Keratinocyte (primary cell): ENCODE measurements around the gene SMG6. TPM values are rescaled to one million over a fixed set of nuclear protein-coding genes. Genes with fewer than 3 reads are reported as not detected.

Experiments used
- DNase-seq: peaks from one replicate; pipeline ENCODE4 v3.0.0-alpha.2; 2011; ENCODE audit warnings: low read depth, missing footprints, low spot score
- FAIRE-seq: peaks from 2 replicates; lab custom pipeline; 2011; peaks lifted over from hg19 to GRCh38; lab: Jason Lieb, UNC
- H2AFZ ChIP-seq: 2 replicates; pipeline ENCODE4 v1.6.0; 2012; ENCODE audit warnings: low read length, control low read depth, inconsistent platforms; ENCODE audit not compliant: control insufficient read depth
- H3K27ac ChIP-seq: 2 replicates; pipeline ENCODE4 v1.5.1; 2011; ENCODE audit warnings: low read length; ENCODE audit not compliant: control insufficient read depth, insufficient read depth
- H3K27me3 ChIP-seq: 3 replicates; pipeline ENCODE4 v1.6.0; 2011; ENCODE audit warnings: low read length; ENCODE audit not compliant: control insufficient read depth, insufficient read depth; ENCODE audit errors: extremely low read depth
- H3K36me3 ChIP-seq, 2 experiments: 2 replicates in 1 of 2; 3 replicates in 1 of 2; pipeline ENCODE4 v1.5.1; 2011; ENCODE audit warnings: low read length in 2 of 2, mild to moderate bottlenecking in 1 of 2; ENCODE audit not compliant: control insufficient read depth in 2 of 2, insufficient read depth in 2 of 2; ENCODE audit errors: extremely low read depth in 1 of 2
- H3K4me1 ChIP-seq: 3 replicates; pipeline ENCODE4 v1.5.1; 2011; ENCODE audit warnings: low read length; ENCODE audit not compliant: control insufficient read depth, insufficient read depth; ENCODE audit errors: extremely low read depth
- H3K4me2 ChIP-seq: 3 replicates; pipeline ENCODE4 v1.6.0; 2011; ENCODE audit warnings: low read depth, low read length; ENCODE audit not compliant: control insufficient read depth, insufficient read depth; ENCODE audit errors: extremely low read depth
- H3K4me3 ChIP-seq, 3 experiments: fragments of 200-600 bp in 1 of 3; sonication (generic) in 1 of 3; 2 replicates in 2 of 3; 3 replicates in 1 of 3; pipeline ENCODE4 v1.5.1; 2011 to 2016; ENCODE audit warnings: low read length in 3 of 3, mild to moderate bottlenecking in 3 of 3, control low read depth in 2 of 3, inconsistent platforms in 1 of 3, low read depth in 1 of 3, mixed read lengths in 1 of 3, mixed run types in 1 of 3, moderate library complexity in 1 of 3; ENCODE audit not compliant: control insufficient read depth in 2 of 3, insufficient read depth in 2 of 3; ENCODE audit errors: extremely low read depth in 1 of 3
- H3K79me2 ChIP-seq: 2 replicates; pipeline ENCODE4 v1.6.0; 2012; ENCODE audit warnings: low read length; ENCODE audit not compliant: control insufficient read depth, insufficient read depth
- H3K9ac ChIP-seq: 3 replicates; pipeline ENCODE4 v1.6.0; 2011; ENCODE audit warnings: low read length; ENCODE audit not compliant: control insufficient read depth, insufficient read depth; ENCODE audit errors: extremely low read depth
- H3K9me1 ChIP-seq: 3 replicates; pipeline ENCODE4 v1.6.0; 2011; ENCODE audit warnings: low read length; ENCODE audit not compliant: control insufficient read depth, insufficient read depth; ENCODE audit errors: extremely low read depth
- H3K9me3 ChIP-seq: 2 replicates; pipeline ENCODE4 v1.5.1; 2012; ENCODE audit warnings: low read depth, low read length; ENCODE audit not compliant: control insufficient read depth
- H4K20me1 ChIP-seq: 3 replicates; pipeline ENCODE4 v1.6.0; 2011; ENCODE audit warnings: low read length; ENCODE audit not compliant: control insufficient read depth, insufficient read depth; ENCODE audit errors: extremely low read depth
- EZH2 ChIP-seq: IDR thresholded peaks from one replicate; pipeline ENCODE4 v1.6.1; 2012; ENCODE audit warnings: inconsistent platforms, mild to moderate bottlenecking, low read length, moderate library complexity
- dilution Hi-C: fragments of 300-500 bp; cut with MboI; formaldehyde crosslinking; loops from one replicate; pipeline ENCODE4 v1.7.0; 2020; ENCODE audit warnings: low sequenced_read_pairs; ENCODE audit not compliant: extremely low pct_ligation_motif_present
- polyA plus RNA-seq, 5 experiments: library from polyadenylated mRNA; depleted of rRNA in 3 of 5; stranded (reverse) in 3 of 5; stranded (forward) in 1 of 5; unstranded in 1 of 5; fragments of >200 nt; gene quantifications; 1 replicate in 1 of 5; 2 replicates in 3 of 5; 3 replicates in 1 of 5; pipeline versions ENCODE4 v1.2.1 to v1.2.3, GENCODE V29; 2011 to 2012; ENCODE audit warnings: missing spikeins in 2 of 5, low read depth in 1 of 5, low replicate concordance in 1 of 5
- TF ChIP-seq, protein P1 (sequence below), 3 experiments: IDR thresholded peaks in 1 of 3; conservative IDR thresholded peaks in 1 of 3; optimal IDR thresholded peaks in 1 of 3; 2 replicates in 2 of 3; 3 replicates in 1 of 3; pipeline versions ENCODE3 to v1.5.1; 2011; ENCODE audit warnings: low read length in 3 of 3, mild to moderate bottlenecking in 3 of 3, moderate library complexity in 2 of 3, control low read depth in 1 of 3, inconsistent platforms in 1 of 3; ENCODE audit not compliant: insufficient read depth in 2 of 3; ENCODE audit errors: extremely low read depth in 1 of 3

The SMG6 gene
- polyA plus RNA-seq, 1 donor (not counting 4 experiments of a cell fraction or from before 2014, with no cell fraction given), result 3.6 TPM

DNA sequence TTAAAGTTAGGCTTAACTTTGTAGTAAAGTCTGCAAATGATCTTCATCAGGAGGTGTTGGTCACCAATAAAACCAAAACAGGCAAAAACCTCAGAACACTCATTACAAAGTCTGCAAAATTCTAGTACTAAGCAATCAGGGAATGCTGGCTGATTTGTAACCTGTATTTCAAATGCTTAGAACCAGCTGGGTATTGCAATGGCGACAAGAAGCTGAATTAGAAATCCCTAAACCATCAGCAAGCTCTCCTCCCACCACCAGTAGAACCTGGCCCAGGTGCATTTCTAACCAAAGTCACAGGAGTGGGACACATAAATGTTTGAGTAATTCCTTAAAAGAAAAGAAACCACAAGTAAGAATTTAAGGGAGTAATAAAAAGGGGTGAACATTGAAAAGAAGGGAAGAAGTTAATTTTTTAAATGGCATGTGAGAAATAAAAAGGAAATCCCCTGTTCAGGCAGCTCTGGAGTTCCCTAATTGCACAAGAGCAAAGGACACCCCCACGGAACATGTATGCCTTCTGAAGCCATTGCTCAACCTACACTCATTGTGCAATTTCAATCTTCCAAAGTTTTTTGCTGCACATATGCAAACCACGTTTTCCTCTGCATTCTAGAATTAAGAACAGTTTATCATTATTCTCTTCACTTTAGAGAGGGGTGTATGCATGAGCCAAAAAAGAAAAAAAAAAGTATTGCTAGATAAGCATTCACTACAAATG is 145.8 kb downstream of the SMG6 start:
- FAIRE-seq (peak; percentile 26), DNase-seq (no peak)
- no peak overlapping the region for H3K4me2 ChIP-seq

GRCh38 chr17:2157081-2157480 is 146.5 kb downstream of the SMG6 start:
- Histone ChIP-seq H3K9ac (no peak overlapping the region), H3K4me1 (no peaks in the 10 kb centered on the region), H3K27ac (no peak overlapping the region), H2AFZ (no peak overlapping the region), H3K79me2 (no peaks in the 10 kb centered on the region), H4K20me1 (no peaks in the 10 kb centered on the region), H3K9me3 (no peaks in the 10 kb centered on the region), H3K4me3 (no peak overlapping the region), H3K27me3 (no peaks in the 10 kb centered on the region), H3K9me1 (no peaks in the 10 kb centered on the region), H3K4me2 (no peak overlapping the region), H3K36me3 (peaks cover 4 to 6% of the 10 kb centered on the region in 2 experiments)
- TF ChIP-seq EZH2, result no peak
- TF ChIP-seq, protein P1, sequence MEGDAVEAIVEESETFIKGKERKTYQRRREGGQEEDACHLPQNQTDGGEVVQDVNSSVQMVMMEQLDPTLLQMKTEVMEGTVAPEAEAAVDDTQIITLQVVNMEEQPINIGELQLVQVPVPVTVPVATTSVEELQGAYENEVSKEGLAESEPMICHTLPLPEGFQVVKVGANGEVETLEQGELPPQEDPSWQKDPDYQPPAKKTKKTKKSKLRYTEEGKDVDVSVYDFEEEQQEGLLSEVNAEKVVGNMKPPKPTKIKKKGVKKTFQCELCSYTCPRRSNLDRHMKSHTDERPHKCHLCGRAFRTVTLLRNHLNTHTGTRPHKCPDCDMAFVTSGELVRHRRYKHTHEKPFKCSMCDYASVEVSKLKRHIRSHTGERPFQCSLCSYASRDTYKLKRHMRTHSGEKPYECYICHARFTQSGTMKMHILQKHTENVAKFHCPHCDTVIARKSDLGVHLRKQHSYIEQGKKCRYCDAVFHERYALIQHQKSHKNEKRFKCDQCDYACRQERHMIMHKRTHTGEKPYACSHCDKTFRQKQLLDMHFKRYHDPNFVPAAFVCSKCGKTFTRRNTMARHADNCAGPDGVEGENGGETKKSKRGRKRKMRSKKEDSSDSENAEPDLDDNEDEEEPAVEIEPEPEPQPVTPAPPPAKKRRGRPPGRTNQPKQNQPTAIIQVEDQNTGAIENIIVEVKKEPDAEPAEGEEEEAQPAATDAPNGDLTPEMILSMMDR (optimal IDR thresholded peaks at IDR 0.05 in 1 of 3, IDR thresholded peaks at IDR 0.05 in 1 of 3, conservative IDR thresholded peaks at IDR 0.05 in 1 of 3; ENCODE audit: extremely low read depth in 1 of 3, insufficient read depth in 2 of 3, low read length in 3 of 3), result no peak
- dilution Hi-C loops, result no loop called here
- DNase-seq, result no peak
- no peak for FAIRE-seq

More for the DNA sequence above, 145.8 kb downstream of the SMG6 start:
- TF ChIP-seq, protein P1 (optimal IDR thresholded peaks at IDR 0.05 in 1 of 3, IDR thresholded peaks at IDR 0.05 in 1 of 3, conservative IDR thresholded peaks at IDR 0.05 in 1 of 3; ENCODE audit: extremely low read depth in 1 of 3, insufficient read depth in 2 of 3, low read length in 3 of 3), result no peak
- no peak for TF ChIP-seq EZH2
- no peak overlapping the region for H3K4me3 ChIP-seq
- H3K27ac ChIP-seq, result no peak overlapping the region
- no peaks in the 10 kb centered on the region for H3K9me3 ChIP-seq
- peaks cover 4 to 6% of the 10 kb centered on the region in 2 experiments for H3K36me3 ChIP-seq
- H3K27me3 ChIP-seq, result no peaks in the 10 kb centered on the region
- dilution Hi-C loops, result no loop called here
- H3K9me1 ChIP-seq, result no peaks in the 10 kb centered on the region
- no peaks in the 10 kb centered on the region for H3K4me1 ChIP-seq
- H2AFZ ChIP-seq, result no peak overlapping the region
- no peak overlapping the region for H3K9ac ChIP-seq
- H3K79me2 ChIP-seq, result no peaks in the 10 kb centered on the region
- no peaks in the 10 kb centered on the region for H4K20me1 ChIP-seq
